HPDE6-E6E7 (cell line): ENCODE data around the gene ADGRG4.

Experiments used
- DNase-seq: peaks from one replicate; pipeline ENCODE4 v3.0.0; 2011; ENCODE audit warnings: missing footprints; ENCODE audit errors: extremely low spot score

The ADGRG4 gene

DNA sequence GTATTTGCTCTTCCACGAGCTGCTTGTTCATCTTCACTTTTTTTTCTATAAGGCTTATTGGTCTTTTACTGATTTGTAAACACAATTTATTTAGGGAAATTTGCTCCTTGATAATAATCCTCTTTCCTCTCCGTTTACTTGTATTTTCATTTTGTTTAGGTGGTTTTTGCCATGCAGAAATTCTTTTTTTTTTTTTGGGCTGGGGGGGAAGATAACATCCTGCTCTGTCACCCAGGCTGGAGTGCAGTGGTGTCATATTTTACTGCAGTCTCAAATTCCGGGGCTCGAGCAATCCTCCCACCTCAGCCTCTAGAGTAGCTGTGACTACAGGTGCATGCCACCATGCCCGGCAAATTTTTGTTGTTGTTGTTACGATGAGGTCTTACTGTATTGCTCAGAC is 155.4 kb downstream of the ADGRG4 start:
- no peak for DNase-seq

DNA sequence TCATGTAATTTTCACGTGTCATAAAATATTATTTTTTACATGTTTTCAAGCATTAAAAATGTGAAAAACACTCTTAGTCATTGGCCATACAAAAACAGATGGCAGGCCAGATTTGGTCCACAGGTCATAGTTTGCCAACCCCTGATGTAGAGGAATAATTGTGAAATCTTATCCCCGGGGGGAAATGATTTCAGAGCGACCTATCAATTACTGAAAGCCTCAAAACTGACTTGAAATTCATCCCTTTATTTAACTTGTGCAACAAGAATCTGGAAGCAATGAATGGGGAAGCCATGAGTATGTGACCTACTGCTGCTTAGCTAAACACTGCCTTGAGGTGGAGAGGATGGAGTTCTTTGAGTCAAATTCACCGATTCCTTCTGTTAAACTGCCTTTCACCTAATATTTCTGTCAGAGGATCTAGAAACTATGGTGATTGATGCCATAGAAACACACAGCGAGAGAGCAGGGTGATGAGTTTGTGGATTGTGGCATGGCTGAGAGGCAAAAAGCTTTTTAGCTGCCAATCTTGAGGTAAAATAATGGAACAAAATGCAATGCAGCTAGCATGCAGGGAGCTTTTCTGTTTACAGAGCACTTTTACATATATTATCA is 156.6 kb downstream of the ADGRG4 start:
- DNase-seq: no peak

DNA sequence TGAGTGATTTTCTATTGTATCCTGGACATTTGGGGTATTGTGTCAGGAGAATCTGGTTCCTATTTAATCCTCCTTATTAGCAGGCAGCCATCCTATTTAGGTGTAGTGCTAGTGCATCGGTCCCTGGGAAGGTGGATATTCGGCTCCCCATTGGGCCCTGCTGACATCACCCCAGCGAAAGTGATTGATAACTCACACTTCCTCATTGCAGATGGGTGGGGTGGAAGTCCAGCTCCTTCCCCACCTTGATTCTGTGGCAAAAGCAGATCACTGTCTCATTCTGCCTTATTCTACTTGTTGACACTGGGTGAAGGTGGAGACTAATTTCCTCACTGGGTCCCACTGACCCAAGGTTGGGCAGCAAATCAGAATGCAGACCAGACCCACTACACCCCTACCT is 163.8 kb downstream of the ADGRG4 start:
- no peak for DNase-seq
